COLO668 (cell line): ENCODE data around the gene PDLIM7.

ENCODE experiments used
- DNase-seq: peaks from one replicate; lab custom pipeline; 2025; ENCODE audit not compliant: unreplicated experiment; lab: John Stamatoyannopoulos, UW

Gene PDLIM7

DNA sequence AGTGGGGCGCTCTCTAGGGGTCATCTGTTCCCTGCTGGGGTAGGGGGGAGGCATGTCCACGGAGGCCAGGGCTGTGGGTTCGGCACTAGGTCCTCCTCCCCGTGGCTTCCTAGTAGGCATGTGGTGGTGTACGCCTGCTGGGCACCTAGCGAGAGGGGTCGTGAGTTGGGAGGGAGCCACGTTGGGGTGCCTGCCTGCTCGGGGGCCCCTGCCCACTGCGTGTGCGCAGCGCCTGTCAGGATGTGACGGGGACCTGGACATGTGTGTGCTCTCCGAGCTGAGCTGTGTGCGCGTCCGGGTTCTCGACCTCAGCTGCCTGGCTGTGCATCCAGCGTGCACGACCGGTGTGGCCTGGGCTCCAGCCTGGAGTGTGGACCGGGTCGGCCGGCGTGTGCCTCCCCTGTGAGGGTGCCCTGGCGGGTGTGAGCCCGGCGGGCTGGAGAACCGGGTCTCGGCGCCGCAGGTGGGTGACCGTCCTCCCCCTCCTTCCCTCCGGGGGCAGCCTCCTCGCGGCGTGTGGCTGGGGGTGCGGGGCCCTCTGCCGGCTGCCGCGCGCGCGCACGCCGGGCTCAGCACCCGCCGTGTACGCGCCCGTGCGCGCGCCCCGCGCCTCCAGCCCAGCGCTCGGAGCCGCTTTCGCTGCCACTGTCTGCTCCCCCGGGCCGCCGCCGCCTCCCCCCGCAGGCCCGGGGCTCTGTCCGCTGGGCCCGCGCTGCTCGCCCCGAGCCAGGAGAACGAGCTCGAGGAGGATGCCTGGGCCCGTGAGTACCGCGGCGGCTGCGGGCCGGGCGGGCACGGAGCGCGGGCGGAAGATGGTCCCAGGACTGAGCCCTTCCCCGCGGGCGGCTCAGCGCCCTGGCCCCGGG is 51.0 kb downstream of the PDLIM7 start, which contains the start of gene PRR7:
PRR7 (plus strand) TSS at position 615 of the 866 bp plus-strand sequence. CDS start 8,254 bp downstream, outside the sequence.
- DNase-seq, result peak; percentile 81

DNA sequence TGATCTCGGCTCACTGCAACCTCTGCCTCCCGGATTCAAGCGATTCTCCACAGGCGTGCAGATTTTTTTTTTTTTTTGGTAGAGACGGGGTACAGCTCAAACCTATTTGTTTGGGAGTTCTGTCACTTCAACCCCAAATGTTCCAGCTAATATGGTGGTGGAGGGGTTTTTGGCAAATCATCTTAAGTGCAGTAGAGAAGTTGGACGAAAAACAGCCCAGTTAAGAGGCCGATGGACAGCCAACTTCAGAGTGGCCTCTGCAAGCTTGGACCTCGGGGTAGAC is 51.5 kb downstream of the PDLIM7 start:
- DNase-seq, result no peak

DNA sequence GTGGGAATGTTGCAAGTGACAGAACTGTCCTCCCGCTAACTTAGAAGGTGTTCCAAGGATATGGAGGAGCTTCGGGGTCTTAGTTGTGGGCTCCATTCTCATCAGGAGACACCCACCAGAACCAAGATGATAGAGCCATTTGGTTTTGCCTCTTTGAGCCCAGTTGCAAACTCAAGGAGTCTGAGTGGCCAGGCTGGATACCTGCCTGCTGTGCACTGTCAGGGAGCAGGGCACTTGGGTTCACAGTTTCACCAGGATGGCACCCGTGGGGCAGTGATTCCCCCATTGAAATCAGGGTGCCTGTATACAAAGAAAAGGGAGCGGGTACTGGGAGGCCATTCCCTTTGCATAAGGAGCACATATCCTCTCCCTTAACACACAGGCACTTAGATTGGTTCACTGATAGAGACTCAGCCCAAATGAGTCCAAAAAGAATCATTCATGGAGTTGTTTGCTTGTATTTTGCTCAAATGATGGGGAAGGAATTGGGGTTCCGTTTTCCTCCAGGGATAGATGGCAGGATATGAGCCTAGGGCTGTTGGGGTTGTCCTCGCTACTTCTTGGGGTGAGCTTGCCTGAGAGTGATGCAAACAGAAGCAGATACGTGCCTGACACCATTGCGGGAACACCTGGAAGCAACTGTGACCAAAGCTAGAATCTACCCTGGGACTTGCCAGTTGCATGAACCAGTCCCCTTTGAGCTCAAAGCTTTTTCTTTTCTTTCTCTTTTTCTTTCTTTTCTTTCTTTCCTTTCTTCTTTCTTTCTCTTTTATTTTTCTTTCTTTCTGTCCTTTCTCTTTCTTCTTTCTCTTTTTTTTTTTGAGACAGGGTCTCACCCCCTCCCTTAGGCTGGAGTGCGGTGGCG is 52.1 kb downstream of the PDLIM7 start:
- no peak for DNase-seq

DNA sequence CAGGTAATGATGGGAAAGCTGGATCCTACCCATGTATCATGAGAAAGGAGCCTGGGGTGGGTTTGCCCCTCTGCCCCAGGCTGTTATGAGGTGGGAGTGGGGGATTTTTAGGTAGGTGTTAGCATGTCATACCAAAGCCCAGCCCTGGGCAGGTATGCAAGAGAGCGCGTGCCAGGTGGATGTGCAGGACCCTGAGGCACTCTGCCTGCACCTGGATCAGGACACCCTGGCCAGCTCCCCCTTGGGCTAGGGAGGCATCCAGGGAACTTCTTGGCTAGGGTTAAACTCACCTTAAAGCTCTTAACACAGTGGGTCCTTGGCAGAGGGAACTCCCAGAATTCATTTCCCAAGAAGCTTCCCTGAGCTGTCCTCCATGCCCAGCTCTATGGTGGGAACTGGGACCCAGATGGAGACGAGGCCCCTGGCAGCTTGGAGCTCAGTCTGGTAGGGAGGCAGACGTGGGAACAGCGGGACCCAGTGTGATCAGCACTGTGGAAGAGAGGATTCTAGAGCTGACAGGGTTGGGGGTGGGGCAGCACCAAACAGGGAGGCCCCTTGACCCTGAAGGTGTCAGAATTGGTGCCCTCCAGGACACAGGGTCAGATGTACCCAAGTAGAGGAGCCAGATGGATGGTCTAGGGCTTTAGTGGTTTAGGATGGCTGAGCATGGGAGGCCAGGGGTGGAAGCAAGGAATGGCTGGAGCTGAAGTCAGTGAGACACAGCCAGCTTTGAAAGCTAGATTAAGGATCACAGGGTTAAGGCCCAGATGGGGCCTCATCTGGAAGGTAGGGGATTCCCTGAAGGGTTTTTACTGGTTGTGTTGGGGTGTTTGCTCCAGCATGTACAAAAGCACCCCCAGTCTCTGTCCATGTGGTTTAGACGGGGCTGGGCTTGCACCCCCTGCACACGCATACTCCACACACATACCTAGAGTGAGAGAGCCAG is 53.0 kb downstream of the PDLIM7 start:
- DNase-seq, result no peak

DNA sequence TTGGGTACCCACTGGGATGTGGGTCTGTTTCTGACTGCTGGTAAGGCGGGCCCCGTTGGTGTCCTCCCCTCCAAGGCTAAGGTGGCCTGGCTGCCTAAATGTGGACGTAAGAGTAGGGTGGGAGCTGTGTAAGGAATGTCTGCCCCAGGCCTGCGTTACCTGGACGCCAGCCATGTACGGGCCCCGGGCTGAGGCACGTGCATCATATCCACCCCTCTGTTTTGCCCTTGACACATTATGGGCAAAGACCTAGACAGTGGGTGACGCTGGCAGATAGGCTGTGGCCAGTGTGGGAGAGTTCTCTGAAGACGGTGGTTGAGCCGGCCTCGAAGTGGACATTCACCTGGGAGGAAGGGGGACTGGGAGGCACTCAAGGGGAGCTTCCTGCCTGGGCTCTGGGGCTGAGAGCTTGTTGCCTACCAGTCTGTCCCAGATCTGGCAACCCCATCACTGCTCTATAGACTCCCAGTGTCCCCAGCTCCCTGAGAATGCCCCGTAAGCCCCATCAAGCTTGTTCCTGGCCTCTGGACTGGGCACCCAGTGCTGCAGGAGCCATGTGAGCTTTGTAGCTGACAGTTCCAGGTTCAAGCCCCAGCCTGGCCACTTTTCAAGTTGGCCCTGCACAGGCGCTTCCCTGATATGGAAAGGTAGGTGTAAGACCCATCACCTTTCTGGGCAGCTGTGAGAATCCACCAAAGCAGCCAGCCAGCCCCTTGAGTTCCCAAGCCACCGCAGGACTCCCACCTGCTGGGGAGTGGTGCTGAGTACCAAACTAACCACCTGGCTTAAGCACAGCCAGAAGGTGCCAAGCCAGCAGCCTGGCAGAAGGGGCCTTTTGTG is 54.0 kb downstream of the PDLIM7 start:
- no peak for DNase-seq

DNA sequence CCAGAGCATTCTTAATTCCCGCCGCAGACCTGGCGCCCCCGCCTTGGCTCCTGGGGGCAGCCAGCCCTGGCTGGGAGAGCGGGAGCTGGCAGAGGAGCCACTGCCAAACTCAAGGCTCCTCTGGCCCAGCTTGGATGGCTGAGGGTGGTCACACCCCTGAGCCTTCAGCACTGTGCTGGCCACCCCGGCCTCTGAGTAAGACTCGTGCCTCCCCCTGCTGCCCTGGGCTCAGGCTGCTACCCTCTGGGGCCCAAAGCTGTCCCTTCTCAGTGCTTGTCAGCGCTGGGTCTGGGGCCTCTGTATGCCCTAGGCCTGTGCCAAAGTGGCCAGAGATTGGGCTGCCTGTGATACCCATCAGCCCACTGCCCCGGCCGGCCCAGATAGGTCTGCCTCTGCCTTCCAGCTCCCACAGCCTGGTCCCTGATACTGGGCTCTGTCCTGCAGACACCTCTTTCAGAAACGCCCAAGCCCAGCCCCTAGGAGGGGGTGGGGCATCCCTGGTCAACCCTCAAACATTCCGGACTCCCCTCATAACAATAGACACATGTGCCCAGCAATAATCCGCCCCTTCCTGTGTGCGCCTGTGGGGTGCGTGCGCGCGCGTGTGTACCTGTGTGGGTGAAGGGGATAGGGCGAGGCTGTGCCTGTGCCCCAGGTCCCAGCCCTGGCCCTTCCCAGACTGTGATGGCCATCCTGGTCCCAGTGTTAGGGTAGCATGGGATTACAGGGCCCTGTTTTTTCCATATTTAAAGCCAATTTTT is 55.2 kb downstream of the PDLIM7 start:
- no peak for DNase-seq

DNA sequence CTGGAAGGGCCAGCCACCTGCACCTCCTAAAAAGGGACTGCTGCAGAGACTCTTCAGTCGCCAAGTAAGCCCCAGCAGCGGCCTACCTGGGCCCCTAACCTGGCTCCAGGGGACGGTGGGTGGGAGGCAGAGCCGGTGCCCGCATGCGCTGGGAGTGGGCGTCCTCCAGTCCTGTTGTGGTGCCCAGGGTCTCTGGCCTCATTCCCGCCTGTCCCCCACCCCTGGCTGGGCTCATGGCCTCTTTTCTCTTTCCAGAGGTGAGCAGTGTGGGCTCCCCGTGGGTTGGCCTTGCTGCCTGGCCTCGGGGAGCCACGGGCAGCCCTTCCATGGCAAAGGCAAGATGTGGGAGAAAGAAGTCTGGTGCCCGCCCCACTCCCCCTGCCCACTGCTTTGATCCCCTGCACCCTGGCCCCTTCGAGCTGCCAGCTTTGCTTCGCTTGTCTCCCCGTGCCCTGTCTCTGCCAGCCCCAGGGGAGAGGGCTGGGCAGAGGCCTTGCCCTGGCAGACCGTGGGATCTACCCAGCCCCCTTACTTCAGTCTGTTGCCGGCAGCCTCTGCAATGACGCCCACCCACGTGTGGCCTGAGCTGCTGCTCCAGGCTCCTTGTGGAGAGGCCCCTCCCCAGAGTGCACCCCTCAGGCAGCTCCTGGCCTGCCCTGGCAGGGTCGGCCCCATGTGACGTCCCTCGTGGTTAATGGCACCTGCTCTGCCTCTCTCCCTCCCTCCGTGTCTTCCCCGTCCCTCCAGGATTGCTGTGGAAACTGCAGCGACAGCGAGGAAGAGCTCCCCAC is 56.2 kb downstream of the PDLIM7 start:
- no peak for DNase-seq

DNA sequence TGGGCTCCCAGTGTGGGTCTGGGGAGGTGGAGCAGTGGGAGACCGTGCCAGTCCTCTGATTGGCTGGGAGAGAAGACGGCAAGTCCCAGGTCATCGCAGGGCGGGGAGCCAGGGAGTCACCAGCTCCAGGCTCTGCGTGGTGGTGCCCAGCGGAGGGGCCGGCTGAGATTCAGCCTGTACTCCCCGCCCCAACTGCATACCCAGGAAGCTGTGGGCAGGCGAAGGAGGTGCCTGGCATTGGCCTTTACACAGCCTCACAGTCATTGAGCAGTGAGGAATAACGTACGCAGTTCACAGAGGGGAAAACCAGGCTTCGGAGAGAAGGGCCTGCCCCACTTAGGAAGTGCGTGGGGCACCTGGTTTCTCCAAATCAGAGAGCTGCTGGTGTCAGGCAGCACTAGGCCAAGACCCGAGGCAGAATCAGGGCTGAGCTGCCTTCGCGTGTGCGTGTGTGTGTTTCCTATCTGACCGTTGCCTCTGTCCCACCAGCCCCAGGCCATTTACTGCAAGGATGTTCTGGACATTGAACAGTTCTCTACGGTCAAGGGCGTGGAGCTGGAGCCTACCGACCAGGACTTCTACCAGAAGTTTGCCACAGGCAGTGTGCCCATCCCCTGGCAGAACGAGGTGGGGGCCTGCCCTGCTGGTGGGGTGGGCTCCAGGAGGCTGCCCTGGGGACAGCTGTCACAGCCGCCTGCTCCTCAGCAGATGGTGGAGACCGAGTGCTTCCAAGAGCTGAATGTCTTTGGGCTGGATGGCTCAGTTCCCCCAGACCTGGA is 57.0 kb downstream of the PDLIM7 start:
- DNase-seq, result no peak

DNA sequence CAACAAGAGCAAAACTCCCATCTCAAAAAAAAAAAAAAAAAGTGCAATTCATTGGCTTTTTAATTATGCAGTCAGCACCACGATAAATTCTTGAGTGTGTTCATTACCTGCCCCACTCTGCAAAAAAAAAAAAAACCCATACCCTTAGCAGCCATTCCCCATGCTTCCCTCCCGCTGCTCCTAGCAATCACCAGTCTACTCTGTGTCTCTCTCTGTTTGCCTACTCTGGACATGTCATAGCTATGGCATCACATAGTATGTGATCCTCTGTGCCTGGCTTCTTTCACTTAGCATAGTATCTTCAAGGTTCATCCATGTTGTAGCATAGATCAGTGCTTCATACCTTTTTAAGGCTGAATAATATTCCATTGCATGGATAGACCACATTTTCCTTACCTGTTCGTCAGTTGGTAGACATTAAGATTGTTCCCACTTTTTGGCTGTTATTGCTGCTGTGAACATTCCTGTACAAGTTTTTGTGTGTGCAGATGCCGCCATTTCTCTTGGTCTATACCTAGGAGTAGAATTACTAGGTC is 57.8 kb downstream of the PDLIM7 start:
- no peak for DNase-seq

DNA sequence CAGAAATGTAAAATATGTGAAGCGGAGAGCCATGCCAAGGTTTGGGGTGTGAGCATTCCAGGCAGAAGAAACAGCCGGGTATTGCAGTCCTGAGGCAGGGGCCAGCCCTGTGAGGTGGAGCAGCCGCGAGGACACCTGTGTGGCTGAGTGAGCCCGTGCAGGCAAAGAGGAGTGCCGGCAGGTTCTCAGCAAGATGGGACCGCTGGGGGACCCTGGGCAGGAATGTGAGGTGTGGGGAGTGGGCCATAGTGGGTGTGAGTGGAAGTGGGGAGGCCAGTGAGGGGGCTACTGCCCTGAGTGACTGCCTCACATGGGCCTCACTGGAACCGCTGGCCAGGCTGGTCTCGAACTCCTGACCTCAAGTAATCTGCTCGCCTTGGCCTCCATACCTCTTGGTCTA is 58.9 kb downstream of the PDLIM7 start:
- DNase-seq, result no peak

DNA sequence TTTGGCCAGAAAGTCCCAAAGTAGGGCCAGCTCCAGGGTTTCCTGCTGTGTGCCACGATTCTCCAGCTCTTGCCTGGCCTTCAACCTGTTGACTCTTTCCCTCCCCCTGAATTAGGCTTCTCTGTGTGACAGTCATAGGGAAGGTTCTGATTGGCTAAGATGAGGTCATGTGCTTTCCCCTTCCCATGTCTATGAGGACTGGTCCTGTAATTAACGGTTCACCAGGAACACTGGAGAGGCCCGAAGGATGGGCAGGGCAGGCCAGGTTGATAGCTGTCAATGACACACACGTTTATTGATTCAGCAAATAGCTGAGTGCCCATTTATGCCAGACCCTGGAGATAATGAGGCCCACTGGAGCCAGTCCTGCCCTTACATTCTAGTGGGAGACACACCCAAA is 59.8 kb downstream of the PDLIM7 start:
- DNase-seq, result no peak

DNA sequence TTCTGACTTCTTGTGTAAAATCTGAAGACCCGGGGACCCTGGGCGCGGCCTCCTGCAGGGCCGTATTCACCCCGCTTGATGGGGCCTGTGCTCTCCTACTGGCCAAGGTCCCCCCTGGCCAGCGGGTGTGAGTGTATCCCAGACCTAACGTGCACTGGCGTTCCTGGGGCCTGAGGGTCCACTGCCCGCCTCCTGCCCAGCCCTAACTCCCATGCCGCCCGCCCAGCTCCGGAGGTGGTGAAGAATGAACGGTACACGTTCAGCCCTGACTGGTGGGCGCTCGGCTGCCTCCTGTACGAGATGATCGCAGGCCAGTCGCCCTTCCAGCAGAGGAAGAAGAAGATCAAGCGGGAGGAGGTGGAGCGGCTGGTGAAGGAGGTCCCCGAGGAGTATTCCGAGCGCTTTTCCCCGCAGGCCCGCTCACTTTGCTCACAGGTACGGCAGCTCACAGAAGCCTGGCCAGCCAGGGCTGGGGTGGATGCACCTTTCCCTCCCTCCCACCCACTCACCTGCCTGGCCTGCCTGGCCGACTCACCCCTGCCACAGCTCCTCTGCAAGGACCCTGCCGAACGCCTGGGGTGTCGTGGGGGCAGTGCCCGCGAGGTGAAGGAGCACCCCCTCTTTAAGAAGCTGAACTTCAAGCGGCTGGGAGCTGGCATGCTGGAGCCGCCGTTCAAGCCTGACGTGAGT is 61.4 kb downstream of the PDLIM7 start:
- DNase-seq, result no peak

DNA sequence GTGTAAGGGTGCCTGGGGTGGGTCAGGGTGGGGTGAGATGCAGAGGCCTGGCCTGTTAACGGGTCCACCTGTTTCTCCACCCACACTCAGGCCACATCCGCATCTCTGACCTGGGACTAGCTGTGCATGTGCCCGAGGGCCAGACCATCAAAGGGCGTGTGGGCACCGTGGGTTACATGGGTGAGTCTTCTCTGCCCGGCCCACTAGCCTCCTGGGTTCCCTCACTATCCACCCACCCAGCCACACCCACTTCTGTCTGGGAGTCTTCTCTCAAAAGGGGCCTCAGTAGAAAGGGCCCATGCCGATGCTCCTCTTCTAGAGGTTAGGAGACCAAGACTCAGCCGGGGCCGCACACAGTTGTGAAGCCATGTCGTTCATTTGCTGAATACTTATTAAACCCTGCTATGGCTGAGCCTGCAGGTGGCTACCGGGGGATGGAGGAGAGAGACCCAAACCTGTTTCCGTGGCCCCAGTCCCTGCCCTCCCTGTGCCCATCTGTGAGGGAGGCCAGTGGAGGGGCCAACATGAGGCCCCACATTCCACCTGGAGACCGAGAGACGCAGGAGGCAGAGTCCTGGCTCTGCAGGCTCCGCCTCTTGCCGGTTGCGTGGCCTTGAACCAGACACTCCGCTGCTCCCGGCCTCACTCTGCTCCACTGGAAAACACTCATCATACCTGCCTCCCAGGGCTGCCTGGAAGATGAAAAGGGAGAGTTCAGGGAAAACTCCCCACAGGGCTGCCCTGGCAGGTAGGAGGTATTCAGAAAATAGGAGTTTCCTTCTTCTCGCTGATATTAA is 62.3 kb downstream of the PDLIM7 start:
- DNase-seq, result no peak

DNA sequence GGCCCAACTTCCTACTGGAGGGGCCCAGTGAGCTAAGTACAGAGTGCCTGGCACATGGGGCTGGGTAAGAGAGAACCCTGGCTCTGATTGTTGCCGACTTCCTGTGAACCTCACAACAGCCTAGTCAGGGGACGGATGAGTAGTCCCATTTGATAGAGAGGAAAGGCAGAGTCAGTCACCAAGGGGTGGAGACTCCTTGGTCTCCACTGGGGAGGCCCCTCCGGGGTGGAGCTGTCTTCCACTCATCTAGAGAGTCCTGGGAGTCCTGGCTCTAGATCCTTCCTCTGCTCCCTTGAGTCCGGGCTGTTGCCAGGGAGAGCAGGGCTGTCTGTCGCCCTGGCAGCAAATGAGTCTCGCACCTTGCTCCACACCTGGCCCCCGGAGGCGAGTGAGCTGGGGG is 63.0 kb downstream of the PDLIM7 start:
- no peak for DNase-seq

DNA sequence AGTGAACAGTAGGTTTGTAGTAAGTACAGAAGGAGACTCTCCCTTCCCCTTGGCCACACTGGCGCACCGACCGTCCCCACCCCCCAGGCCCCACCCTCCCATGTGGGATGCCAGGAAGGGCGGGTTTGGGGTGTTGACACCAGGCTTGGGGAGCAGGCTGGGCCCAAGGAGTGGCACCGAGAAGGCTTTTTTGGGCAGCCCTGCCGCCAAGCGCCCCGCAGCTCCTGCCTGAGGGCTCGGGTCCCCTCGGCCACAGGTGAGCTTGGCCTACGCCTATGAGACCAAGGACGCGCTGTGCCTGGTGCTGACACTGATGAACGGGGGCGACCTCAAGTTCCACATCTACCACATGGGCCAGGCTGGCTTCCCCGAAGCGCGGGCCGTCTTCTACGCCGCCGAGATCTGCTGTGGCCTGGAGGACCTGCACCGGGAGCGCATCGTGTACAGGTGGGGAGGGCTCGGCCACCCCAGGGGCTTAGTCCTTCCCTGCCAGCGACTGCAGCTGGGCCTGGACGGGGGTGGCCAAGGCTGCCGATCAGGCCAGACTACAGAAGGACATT is 63.7 kb downstream of the PDLIM7 start:
- DNase-seq, result no peak
